ENCODE data around the gene HOGA1.

- TF ChIP-seq CTCF (IDR thresholded peaks at IDR 0.05; ENCODE audit: insufficient read depth, low read length, poor library complexity, severe bottlenecking) (no peak), EZH2phosphoT487 (conservative IDR thresholded peaks at IDR 0.05; ENCODE audit: low read length) (no peak)
Measured at GRCh38 chr10:97587183-97587582, 3.0 kb downstream of the HOGA1 start.

All from SU-DHL-6 (cell line).